ENCODE results near the gene MCL1. TPM values are rescaled to one million over a fixed set of nuclear protein-coding genes. Genes with fewer than 3 reads are reported as not detected.

The MCL1 gene
- polyA plus RNA-seq, 2 of the 4 experiments (the other 2 are of a cell fraction): 80.0 to 202 TPM

- Histone ChIP-seq H3K4me3 (peak overlapping the region; percentile 91), H3K9me3 (no peaks in the 10 kb centered on the region), H3K4me1 (peaks cover 46% of the 10 kb centered on the region), H3K27ac (peak overlapping the region; percentile 98), H3K4me2 (peak overlapping the region; percentile 74)
- ATAC-seq (no peak), FAIRE-seq (no peak), DNase-seq (ENCODE audit: low read depth in 1 of 2, low spot score in 1 of 2) (no peak)
- POLR2A ChIA-PET: interaction anchor here (2.0 to 6.3 kb wide), 10 partner anchors 8 to 52 kb away, joined by 6 to 201 read pairs (median 40); partner anchors contain the start of gene ENSA
- CTCF ChIA-PET: interaction anchor here (0.8 to 7.4 kb wide), 7 partner anchors 14 to 235 kb away, joined by 4 to 140 read pairs (median 6); no protein-coding TSS in a partner anchor
- TF ChIP-seq HOXB13 (CRISPR knock-in tag; IDR thresholded peaks at IDR 0.05; ENCODE audit: low read depth): no peak
- TF ChIP-seq FOSB (CRISPR knock-in tag; IDR thresholded peaks at IDR 0.05): peak; percentile 32; the same call in 1 of the 2 replicates
- TF ChIP-seq SREBF2 (IDR thresholded peaks at IDR 0.05): no peak
- TF ChIP-seq CTCF (IDR thresholded peaks at IDR 0.05): no peak
- TF ChIP-seq HOXA7 (CRISPR knock-in tag; IDR thresholded peaks at IDR 0.05): peak; percentile 55; the same call in 1 of the 2 replicates
- no peak for TF ChIP-seq MAZ (IDR thresholded peaks at IDR 0.05; ENCODE audit: borderline replicate concordance, low read depth, low read length)
- no peak for TF ChIP-seq JUN (IDR thresholded peaks at IDR 0.05)
- no peak for TF ChIP-seq HMGXB4 (CRISPR knock-in tag; IDR thresholded peaks at IDR 0.05; ENCODE audit: borderline replicate concordance)
- 2% methylated on average over 11 of the region's 11 CpGs for WGBS (ENCODE audit: missing lambda C conversion rate)
Observed at GRCh38 chr1:150577557-150578271, 1.7 kb downstream of the MCL1 start.

- FAIRE-seq (no peak), DNase-seq (ENCODE audit: low read depth in 1 of 2, low spot score in 1 of 2) (no peak), ATAC-seq (no peak)
- ChIA-PET POLR2A (interaction anchor here (2.9 to 6.3 kb wide), 4 partner anchors 7 to 53 kb away, joined by 15 to 201 read pairs (median 68); partner anchors contain the start of gene ENSA), CTCF (interaction anchor here (1.2 to 7.4 kb wide), 4 partner anchors 13 to 236 kb away, joined by 4 to 140 read pairs (median 6); no protein-coding TSS in a partner anchor)
- WGBS (ENCODE audit: missing lambda C conversion rate): 8% methylated on average over 2 of the region's 2 CpGs
- peak overlapping the region; percentile 98 for H3K27ac ChIP-seq
- TF ChIP-seq TP53 (CRISPR knock-in tag; IDR thresholded peaks at IDR 0.05): no peak
- peak; percentile 4; the same call in 1 of the 2 replicates for TF ChIP-seq REST (IDR thresholded peaks at IDR 0.05)
- 0 out of 2 replicates have a peak, but pooled peaks have one; percentile 6 for TF ChIP-seq RARB (CRISPR knock-in tag; IDR thresholded peaks at IDR 0.05)
- peak overlapping the region; percentile 74 for H3K4me2 ChIP-seq
- H3K9me3 ChIP-seq: no peaks in the 10 kb centered on the region
- H3K4me3 ChIP-seq: peak overlapping the region; percentile 91
- peaks cover 53% of the 10 kb centered on the region for H3K4me1 ChIP-seq
Observed at GRCh38 chr1:150576794-150577556, 2.4 kb downstream of the MCL1 start.

Measured in A549 (cell line).